GM11168 (cell line): ENCODE data around the gene VPS35L.
"Not testable (repeated sequence)": the region's sequence is repeated elsewhere in the genome, so short reads cannot be mapped to it uniquely, and the experiment has no call there.

Source experiments
- in situ Hi-C: fragments of 300-500 bp; cut with MboI; formaldehyde crosslinking; loops from one replicate; pipeline ENCODE4 v1.12.0; 2022; ENCODE audit warnings: low sequenced_read_pairs; ENCODE audit not compliant: unreplicated experiment

VPS35L gene

DNA sequence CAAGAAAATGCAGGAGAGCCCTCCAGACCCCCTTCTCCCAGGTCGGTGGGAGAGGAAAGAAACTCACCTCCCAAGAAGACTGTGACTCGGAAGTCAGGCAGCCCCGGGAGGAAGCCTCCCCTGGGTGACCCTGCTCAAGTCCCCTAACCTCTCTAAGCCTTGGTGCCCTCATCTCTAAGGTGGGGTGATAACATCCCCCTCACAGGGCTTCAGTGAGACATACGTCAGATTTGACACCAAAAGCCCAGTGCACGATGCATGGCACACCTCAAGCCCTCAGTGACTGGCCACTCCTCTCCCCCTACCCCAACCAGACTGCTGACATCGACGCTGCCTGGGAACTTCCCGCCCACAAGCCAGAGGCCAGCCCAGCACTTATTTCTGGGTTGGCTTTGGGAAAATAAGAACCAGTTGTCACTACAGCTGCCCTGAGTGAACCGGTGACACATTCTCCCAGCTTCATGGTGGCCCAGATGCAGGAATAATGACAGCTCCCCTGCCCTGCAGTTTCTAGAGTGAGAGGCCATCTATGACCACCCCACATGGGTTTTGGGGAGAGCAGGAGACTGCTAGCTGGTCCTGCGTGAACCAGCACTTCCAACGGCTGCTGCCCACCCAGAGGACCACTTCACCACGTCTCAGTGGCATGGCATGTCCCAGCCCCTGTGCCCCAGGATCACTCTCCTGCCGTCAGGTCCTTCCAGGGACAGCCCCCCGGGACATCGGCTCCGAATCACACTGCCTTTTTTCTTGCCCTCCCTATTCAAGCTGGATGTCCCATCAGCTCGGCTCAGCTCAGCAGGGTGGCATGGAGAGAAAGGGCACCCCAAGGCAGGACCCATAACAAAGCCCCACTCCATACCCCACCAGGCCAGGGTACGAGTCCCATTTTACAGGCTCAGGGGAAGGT lies 153.0 kb downstream of the VPS35L start:
- in situ Hi-C loops = no loop called here

GRCh38 chr16:19709381-19710136 lies 154.1 kb downstream of the VPS35L start:
- in situ Hi-C loops = no loop called here

- in situ Hi-C loops = no loop called here
Measured at GRCh38 chr16:19710191-19710908, 154.8 kb downstream of the VPS35L start.

GRCh38 chr16:19710991-19711545 lies 155.6 kb downstream of the VPS35L start:
- in situ Hi-C loops = no loop called here

- in situ Hi-C loops = no loop called here
Measured at GRCh38 chr16:19711643-19712042, 156.1 kb downstream of the VPS35L start.

- in situ Hi-C loops = no loop called here
Measured at GRCh38 chr16:19712418-19713058, 157.0 kb downstream of the VPS35L start.

- in situ Hi-C loops = no loop called here
Measured at GRCh38 chr16:19713697-19714096, 158.2 kb downstream of the VPS35L start.

- in situ Hi-C loops = no loop called here
Measured at GRCh38 chr16:19715566-19715965, 160.1 kb downstream of the VPS35L start.

DNA sequence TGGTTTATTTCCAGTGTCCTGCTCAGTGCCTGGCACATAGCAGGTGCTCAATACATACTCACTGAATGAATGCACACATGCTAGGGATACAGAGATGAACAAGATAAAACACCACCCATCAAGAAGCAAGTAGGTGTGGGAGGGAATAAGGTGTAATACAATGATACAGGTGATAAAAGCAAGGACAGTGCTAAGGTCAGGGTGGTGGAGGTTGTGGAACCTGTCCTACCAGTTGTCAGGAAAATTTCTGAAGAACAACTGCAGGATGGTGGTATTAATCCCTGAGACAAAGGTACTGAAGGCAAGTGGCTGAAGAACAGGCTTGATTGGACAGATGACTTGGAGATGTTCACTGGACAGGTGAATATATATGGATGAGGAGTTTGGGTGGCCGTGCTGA lies 160.7 kb downstream of the VPS35L start:
- in situ Hi-C loops = no loop called here

DNA sequence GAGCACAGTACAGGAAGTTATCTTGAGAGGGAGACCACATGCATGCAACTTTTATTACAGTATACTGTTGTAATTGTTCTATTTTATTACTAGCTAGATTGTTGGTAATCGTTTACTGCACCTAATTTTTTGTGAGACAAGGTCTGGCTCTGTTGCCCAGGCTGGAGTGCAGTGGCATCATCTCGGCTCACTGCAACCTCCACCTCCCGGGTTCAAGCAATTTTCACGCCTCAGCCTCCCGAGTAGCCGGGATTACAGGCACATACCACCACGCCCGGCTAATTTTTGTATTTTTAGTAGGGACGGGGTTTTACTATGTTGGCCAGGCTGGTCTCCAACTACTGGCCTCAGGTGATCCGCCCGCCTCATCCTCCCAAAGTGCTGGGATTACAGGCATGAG lies 161.2 kb downstream of the VPS35L start:
- in situ Hi-C loops = not testable (repeated sequence)

GRCh38 chr16:19717314-19717713 lies 161.8 kb downstream of the VPS35L start:
- in situ Hi-C loops = no loop called here

DNA sequence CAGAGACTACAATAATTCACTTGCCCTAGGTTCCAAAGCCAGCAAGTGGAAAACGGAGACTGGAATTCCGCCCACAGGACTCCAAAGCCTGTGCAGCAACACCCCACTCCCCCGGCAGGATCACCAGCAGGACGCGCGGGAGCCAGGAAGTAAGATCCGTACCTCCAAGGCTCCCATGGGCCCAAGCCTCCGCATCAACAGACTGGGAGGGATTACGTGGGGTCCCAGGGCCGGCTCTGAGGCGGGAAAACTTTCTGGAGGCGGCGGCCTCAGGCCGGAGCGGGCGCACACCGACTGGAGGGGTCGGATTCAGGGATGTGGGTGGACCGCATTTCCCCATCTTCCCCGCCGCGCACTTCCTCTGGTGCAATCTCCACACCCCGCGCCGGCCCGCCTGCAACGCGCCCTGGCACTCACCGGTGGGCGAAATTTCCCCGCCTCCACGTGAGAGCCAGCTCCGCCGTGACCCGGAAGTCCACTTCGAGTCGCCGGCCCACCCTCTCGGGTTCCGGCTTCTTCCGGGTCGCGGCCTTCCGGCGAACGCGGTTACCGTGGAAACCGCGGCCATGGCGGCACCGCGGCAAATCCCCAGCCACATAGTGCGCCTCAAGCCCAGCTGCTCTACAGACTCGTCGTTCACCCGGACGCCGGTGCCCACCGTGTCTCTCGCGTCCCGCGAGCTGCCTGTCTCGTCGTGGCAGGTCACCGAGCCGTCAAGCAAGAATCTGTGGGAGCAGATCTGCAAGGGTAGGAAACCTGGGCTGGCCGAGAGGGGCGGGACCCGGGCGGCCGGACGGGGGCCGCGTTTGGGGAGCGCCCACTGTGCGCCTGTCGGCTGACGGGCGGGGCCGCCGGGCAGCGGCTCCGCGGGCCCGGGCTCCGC lies 162.5 kb downstream of the VPS35L start, which contains the start of the genes IQCK and KNOP1:
Gene IQCK, plus strand, starts transcription at position 531 of the 883 bp plus-strand sequence. Its CDS starts 36 bp downstream, at position 567.
Gene KNOP1, minus strand, starts transcription at position 487 of the 883 bp plus-strand sequence. CDS start 3,192 bp downstream, outside the sequence.
- in situ Hi-C loops = no loop called here

GRCh38 chr16:19718624-19718965 lies 163.1 kb downstream of the VPS35L start:
- in situ Hi-C loops = no loop called here

DNA sequence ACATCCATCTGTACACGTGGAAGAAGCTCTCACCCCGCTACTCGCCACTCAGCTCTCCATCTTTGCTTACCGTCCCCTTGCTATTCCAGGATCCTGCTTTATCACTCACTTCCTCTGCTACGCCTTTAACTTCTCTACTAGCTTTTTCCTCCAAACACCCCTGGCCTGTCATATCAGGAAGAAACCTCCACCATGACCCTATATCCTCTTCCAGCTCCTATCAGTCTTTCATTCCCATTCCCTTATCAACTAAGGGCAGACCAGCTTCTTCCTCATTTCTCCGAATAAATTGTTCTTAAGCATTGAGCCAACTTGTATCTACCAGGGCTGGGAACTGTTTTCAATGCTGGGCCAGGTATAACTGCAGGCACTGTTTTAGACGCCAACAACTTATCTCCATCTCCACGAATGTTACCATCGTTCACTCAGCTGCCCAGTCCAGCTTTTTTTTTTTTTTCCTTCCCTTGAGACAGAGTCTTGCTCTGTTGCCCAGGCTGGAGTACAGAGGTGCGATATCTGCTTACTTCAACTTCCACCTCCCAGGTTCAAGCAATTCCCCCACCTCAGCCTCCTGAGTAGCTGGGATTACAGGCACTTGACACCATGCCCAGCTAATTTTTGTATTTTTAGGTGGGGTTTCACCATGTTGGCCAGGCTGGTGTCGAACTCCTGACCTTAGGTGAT lies 166.9 kb downstream of the VPS35L start:
- in situ Hi-C loops = no loop called here

GRCh38 chr16:19722981-19723380 lies 167.5 kb downstream of the VPS35L start:
- in situ Hi-C loops = no loop called here

DNA sequence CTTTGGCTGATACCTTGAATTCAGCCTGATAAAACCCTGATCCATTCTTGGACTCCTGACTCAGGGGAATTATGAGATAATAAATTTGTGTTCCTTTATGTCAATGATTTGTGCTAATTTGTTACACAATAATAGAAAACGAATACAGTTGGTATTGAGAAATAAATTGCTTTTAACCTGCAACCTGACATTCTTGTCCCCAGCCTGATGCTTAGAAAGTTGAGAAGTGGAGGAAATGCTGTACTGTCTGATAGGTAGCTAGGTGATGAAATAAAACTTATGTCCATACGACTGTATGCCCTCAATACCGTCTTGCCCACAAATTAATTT lies 173.1 kb downstream of the VPS35L start:
- in situ Hi-C loops = no loop called here

DNA sequence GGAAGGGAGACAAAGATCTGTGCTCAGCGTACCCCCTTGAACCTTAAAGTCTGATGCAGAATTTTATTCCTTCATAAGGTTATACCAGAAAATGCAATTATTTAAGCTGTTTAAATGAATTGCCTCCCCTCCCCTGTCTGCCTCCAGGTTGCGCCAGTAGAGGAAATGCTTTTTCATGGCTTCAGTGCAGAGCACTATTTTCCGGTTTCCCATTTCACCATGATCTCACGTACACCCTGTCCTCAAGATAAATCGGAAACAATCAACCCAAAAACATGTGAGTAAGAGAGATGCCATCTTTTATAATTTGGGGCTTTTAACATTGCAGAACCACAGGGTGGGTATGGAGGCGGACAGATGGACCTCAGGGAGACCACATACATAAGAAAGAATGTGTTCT lies 178.0 kb downstream of the VPS35L start:
- in situ Hi-C loops = no loop called here

- in situ Hi-C loops = no loop called here
Measured at GRCh38 chr16:19735074-19735867, 179.8 kb downstream of the VPS35L start.
